ENCODE data around the gene NHSL2.

The NHSL2 gene

GRCh38 chrX:71923516-71923915, 12.9 kb downstream of the NHSL2 start:
- H3K4me3 ChIP-seq (ENCODE audit: low read depth, low read length) = no peak overlapping the region
- TF ChIP-seq CTCF (IDR thresholded peaks at IDR 0.05; ENCODE audit: control insufficient read depth, extremely low read depth, insufficient read depth) = no peak
- no peak for DNase-seq (ENCODE audit: low read depth)

DNA sequence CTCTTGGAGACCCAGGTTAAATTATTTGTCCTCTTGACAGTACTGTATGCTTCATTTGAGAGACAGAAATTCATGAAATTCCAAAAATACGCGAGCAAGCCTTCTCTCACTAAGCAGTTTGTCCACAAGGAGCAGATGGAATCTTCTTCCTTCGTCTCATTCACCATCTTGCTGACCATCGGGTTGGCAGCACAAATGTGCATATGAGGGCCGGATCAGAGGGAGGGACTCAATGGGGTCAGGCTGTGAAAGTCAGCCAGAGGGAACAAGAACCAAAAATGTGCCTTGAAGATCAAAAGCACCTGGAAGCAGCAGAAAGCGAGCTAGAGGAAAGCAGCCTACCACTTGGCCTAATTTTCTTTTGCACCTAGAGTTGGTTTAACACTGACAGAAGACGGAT, 16.4 kb downstream of the NHSL2 start:
- no peak for DNase-seq (ENCODE audit: low read depth)
- TF ChIP-seq CTCF (IDR thresholded peaks at IDR 0.05; ENCODE audit: control insufficient read depth, extremely low read depth, insufficient read depth) = no peak

GRCh38 chrX:71928856-71929255, 18.2 kb downstream of the NHSL2 start:
- no peak for DNase-seq (ENCODE audit: low read depth)
- no peak for TF ChIP-seq CTCF (IDR thresholded peaks at IDR 0.05; ENCODE audit: control insufficient read depth, extremely low read depth, insufficient read depth)
- H3K4me3 ChIP-seq (ENCODE audit: low read depth, low read length) = no peak overlapping the region

More for the DNA sequence above, 16.4 kb downstream of the NHSL2 start:
- H3K4me3 ChIP-seq (ENCODE audit: low read depth, low read length) = no peak overlapping the region

GRCh38 chrX:71930298-71930697, 19.7 kb downstream of the NHSL2 start:
- no peak for TF ChIP-seq CTCF (IDR thresholded peaks at IDR 0.05; ENCODE audit: control insufficient read depth, extremely low read depth, insufficient read depth)
- no peak for DNase-seq (ENCODE audit: low read depth)
- no peak overlapping the region for H3K4me3 ChIP-seq (ENCODE audit: low read depth, low read length)

DNA sequence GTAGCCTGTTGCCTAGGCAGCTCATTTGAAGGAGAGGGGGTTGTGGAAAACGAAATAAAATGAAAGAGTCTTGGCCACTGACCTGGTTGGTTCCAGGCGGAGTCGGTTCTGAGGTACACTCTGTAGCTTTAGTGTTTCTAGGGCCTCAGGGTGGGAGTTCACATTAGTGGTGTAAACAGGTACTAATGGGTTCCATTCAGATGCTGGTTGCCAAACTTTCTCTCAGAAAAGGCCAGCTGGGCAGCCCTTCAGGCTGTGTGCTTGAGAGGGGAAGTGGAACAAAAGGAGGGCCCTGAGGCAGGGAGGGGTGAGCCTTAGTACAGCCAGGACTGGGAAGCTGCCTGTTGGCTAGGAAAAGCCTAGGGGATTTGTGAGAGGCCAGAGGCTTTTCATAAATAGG, 24.8 kb downstream of the NHSL2 start:
- no peak for DNase-seq (ENCODE audit: low read depth)
- TF ChIP-seq CTCF (IDR thresholded peaks at IDR 0.05; ENCODE audit: control insufficient read depth, extremely low read depth, insufficient read depth) = no peak
- no peak overlapping the region for H3K4me3 ChIP-seq (ENCODE audit: low read depth, low read length)

DNA sequence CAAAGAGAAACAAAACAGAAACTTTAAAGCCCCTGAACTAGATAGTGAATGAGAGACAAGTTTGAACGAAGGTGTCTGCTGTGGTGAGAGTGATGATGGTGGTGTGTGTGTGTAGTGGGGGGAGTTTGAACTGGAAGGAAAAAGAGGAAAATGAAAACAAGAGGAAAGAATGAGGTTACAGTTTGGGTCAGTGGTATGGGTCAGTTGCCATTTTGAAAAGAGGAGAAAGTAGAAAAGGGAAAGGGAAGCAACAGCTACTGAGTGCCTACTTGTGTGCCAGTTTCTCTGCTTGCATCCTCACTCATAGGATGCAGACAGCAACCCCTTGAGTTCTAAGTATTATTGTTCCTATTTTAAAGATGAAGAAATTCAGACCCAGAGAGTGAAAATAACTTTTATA, 26.0 kb downstream of the NHSL2 start:
- DNase-seq (ENCODE audit: low read depth) = no peak
- H3K4me3 ChIP-seq (ENCODE audit: low read depth, low read length) = no peak overlapping the region
- no peak for TF ChIP-seq CTCF (IDR thresholded peaks at IDR 0.05; ENCODE audit: control insufficient read depth, extremely low read depth, insufficient read depth)

- no peak overlapping the region for H3K4me3 ChIP-seq (ENCODE audit: low read depth, low read length)
- DNase-seq (ENCODE audit: low read depth) = no peak
- no peak for TF ChIP-seq CTCF (IDR thresholded peaks at IDR 0.05; ENCODE audit: control insufficient read depth, extremely low read depth, insufficient read depth)
Observed at GRCh38 chrX:71938371-71938770, 27.7 kb downstream of the NHSL2 start.

All from LNCaP clone FGC (cell line).